Central memory CD4-positive, alpha-beta T cell (primary cell): ENCODE data around the gene KLHL40.

Experiments used
- DNase-seq: peaks from one replicate; pipeline ENCODE4 v3.0.0; 2022

The KLHL40 gene

GRCh38 chr3:42672515-42672914 is 12.8 kb upstream of the KLHL40 start:
- DNase-seq: no peak

GRCh38 chr3:42673082-42673481 is 12.3 kb upstream of the KLHL40 start:
- no peak for DNase-seq

- no peak for DNase-seq
Observed at GRCh38 chr3:42674146-42674545, 11.2 kb upstream of the KLHL40 start.

GRCh38 chr3:42675909-42676308 is 9.4 kb upstream of the KLHL40 start:
- no peak for DNase-seq

- DNase-seq: no peak
Observed at GRCh38 chr3:42678447-42678846, 6.9 kb upstream of the KLHL40 start.

GRCh38 chr3:42680271-42680670 is 5.1 kb upstream of the KLHL40 start:
- no peak for DNase-seq

GRCh38 chr3:42680806-42681205 is 4.5 kb upstream of the KLHL40 start:
- no peak for DNase-seq

- DNase-seq: no peak
Observed at GRCh38 chr3:42681361-42682038, 3.8 kb upstream of the KLHL40 start.

GRCh38 chr3:42682301-42683070 is 2.9 kb upstream of the KLHL40 start:
- DNase-seq: no peak

GRCh38 chr3:42683875-42684598 is 1.3 kb upstream of the KLHL40 start:
- DNase-seq: no peak

- no peak for DNase-seq
Observed at GRCh38 chr3:42684632-42685362, 540 bp upstream of the KLHL40 start.

- DNase-seq: no peak
Observed at GRCh38 chr3:42685891-42686820, 819 bp downstream of the KLHL40 start.

GRCh38 chr3:42686832-42687650 is 1.7 kb downstream of the KLHL40 start:
- no peak for DNase-seq

GRCh38 chr3:42688016-42688415 is 2.7 kb downstream of the KLHL40 start:
- no peak for DNase-seq

- no peak for DNase-seq
Observed at GRCh38 chr3:42688487-42689420, 3.4 kb downstream of the KLHL40 start.

- no peak for DNase-seq
Observed at GRCh38 chr3:42689421-42690014, 4.2 kb downstream of the KLHL40 start.

- DNase-seq: no peak
Observed at GRCh38 chr3:42690191-42690590, 4.9 kb downstream of the KLHL40 start.

- DNase-seq: no peak
Observed at GRCh38 chr3:42690766-42691680, 5.7 kb downstream of the KLHL40 start.
